SJSA1 (cell line): ENCODE measurements around the gene SAMD9. TPM values are rescaled to one million over a fixed set of nuclear protein-coding genes. Genes with fewer than 3 reads are reported as not detected.
A peak's percentile ranks its signal among the peaks of the same experiment; 100 is the strongest.
"Not testable (repeated sequence)": the region's sequence is repeated elsewhere in the genome, so short reads cannot be mapped to it uniquely, and the experiment has no call there.

ENCODE experiments used
- DNase-seq, 2 experiments: peaks; one replicate each; pipeline ENCODE4 v3.0.0-alpha.2; 2015 to 2020; ENCODE audit warnings: low spot score in 2 of 2, low read depth in 1 of 2
- H3K27ac ChIP-seq: fragments of 250-450 bp; sonication (Bioruptor Pico); 2 replicates; pipeline ENCODE4 v1.5.1; 2020; ENCODE audit warnings: mild to moderate bottlenecking, moderate library complexity
- H3K27me3 ChIP-seq: fragments of 250-450 bp; sonication (Bioruptor Pico); replicated peaks from 2 replicates; pipeline ENCODE4 v1.5.1; 2020; ENCODE audit warnings: mild to moderate bottlenecking, moderate library complexity
- H3K36me3 ChIP-seq: fragments of 250-450 bp; sonication (Bioruptor Pico); 2 replicates; pipeline ENCODE4 v1.5.1; 2020; ENCODE audit warnings: mild to moderate bottlenecking
- H3K4me1 ChIP-seq: fragments of 250-450 bp; sonication (Bioruptor Pico); replicated peaks from 2 replicates; pipeline ENCODE4 v1.6.1; 2021; ENCODE audit warnings: mild to moderate bottlenecking
- H3K4me3 ChIP-seq: fragments of 250-450 bp; sonication (Bioruptor Pico); 2 replicates; pipeline ENCODE4 v1.5.1; 2020; ENCODE audit warnings: mild to moderate bottlenecking
- H3K9me3 ChIP-seq: fragments of 250-450 bp; sonication (Bioruptor Pico); replicated peaks from 2 replicates; pipeline ENCODE4 v1.5.1; 2020; ENCODE audit warnings: mild to moderate bottlenecking
- total RNA-seq: library from RNA; depleted of rRNA; stranded (reverse); fragments of >200 nt; shearing (Covaris generic); gene quantifications from 2 replicates; pipeline ENCODE4 v1.2.3, GENCODE V29; 2014

Gene SAMD9
- total RNA-seq, 1 experiment from 2014 or later = 19.7 TPM

- DNase-seq = no peak
Measured at GRCh38 chr7:93092757-93093370, 24.9 kb downstream of the SAMD9 start.

DNA sequence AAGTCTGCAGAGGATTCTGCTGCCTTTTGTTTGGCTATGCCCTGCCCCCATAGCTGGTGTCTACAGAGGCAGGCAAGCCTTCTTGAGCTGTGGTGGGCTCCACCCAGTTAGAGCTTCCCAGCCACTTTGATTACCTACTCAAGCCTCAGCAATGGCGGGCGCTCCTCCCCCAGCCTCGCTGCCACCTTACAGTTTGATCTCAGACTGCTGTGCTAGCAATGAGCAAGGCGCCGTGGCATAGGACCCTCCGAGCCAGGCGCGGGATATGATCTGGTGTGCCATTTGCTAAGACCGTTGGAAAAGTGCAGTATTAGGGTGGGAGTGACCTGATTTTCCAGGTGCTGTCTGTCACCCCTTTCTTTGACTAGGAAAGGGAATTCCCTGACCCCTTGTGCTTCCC lies 44.4 kb downstream of the SAMD9 start:
- not testable (repeated sequence) for H3K4me1 ChIP-seq, H3K27me3 ChIP-seq, H3K36me3 ChIP-seq, DNase-seq, H3K9me3 ChIP-seq, H3K4me3 ChIP-seq, H3K27ac ChIP-seq

More at GRCh38 chr7:93092757-93093370, 24.9 kb downstream of the SAMD9 start:
- no peaks in the 10 kb centered on the region; the same call in 1 of the 2 replicates for H3K4me1 ChIP-seq
- H3K27me3 ChIP-seq = no peaks in the 10 kb centered on the region
- no peaks in the 10 kb centered on the region for H3K36me3 ChIP-seq
- H3K9me3 ChIP-seq = no peaks in the 10 kb centered on the region
- no peak overlapping the region for H3K27ac ChIP-seq
- H3K4me3 ChIP-seq = no peak overlapping the region

DNA sequence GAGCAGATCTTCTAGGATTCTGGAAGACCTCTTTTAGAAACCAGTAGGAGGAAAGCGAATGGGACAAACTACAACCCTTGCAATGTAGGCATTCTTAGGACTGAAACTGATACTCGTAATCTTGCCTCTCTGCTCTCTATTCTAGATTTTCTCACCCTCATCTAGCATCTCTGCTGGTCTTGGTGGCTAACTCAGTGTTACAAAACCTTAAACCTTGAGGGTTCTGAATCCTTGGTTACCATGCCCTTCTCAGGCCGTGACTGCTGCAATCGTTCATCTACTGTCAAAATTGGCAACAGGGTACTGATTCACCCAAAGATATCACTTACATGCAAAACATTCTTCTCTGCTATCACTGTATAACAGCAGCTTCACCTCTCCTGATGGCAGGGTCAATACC lies 55.2 kb downstream of the SAMD9 start:
- no peak overlapping the region for H3K27ac ChIP-seq
- H3K9me3 ChIP-seq = no peaks in the 10 kb centered on the region
- H3K4me1 ChIP-seq = no peaks in the 10 kb centered on the region
- no peaks in the 10 kb centered on the region for H3K27me3 ChIP-seq
- no peaks in the 10 kb centered on the region for H3K36me3 ChIP-seq
- DNase-seq = no peak
- no peak overlapping the region for H3K4me3 ChIP-seq

DNA sequence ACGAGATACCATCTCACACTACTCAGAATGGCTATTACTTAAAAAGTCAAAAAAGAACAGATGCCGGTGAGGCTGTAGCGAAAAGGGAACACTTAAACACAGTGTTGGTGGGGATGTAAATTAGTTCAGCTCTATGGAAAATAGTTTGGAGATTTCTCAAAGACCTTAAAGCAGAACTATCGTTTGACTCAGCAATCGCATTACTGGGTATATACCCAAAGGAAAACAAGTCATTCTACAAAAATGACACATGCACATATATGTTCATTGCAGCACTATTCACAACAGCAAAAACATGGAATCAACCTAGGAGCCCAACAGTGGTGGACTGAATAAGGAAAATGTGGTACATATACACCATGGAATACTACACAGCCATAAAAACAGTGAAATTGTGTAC lies 56.9 kb downstream of the SAMD9 start:
- Histone ChIP-seq H3K27ac (no peak overlapping the region), H3K4me1 (no peaks in the 10 kb centered on the region), H3K4me3 (no peak overlapping the region), H3K36me3 (no peaks in the 10 kb centered on the region), H3K27me3 (no peaks in the 10 kb centered on the region), H3K9me3 (no peaks in the 10 kb centered on the region)
- DNase-seq = no peak

- Histone ChIP-seq H3K36me3 (no peaks in the 10 kb centered on the region), H3K27ac (no peak overlapping the region), H3K27me3 (no peaks in the 10 kb centered on the region), H3K9me3 (no peaks in the 10 kb centered on the region), H3K4me1 (no peaks in the 10 kb centered on the region), H3K4me3 (no peak overlapping the region)
- no peak for DNase-seq
Measured at GRCh38 chr7:93060025-93060424, 57.8 kb downstream of the SAMD9 start.

GRCh38 chr7:93056621-93057020 lies 61.2 kb downstream of the SAMD9 start:
- H3K4me3 ChIP-seq, DNase-seq, H3K9me3 ChIP-seq, H3K27me3 ChIP-seq, H3K27ac ChIP-seq, H3K36me3 ChIP-seq, H3K4me1 ChIP-seq: not testable (repeated sequence)

DNA sequence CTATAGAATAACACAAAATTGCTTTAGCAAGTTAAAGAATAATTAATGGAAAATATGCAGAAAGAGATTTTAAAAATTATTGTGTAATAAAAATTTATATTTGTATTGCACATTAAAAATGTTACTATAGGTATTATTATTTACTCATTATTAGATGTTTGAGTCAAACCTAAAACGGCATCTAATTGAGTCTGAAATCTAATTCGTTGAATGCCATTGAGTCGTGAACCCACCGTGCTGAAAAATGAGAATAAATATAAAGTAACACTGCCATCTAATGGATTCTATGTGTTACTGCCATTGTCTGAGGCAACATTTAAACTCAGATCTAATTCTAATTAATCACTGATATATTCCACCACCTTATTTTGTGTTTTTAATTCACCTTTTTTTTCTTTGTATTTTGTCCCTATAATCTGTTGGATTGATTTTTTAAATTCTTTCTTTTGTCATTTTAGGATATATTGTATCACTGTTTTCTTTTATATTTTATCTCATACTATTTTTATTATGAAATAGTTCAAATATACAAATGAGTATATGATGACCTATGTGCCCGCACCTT lies 62.2 kb downstream of the SAMD9 start:
- no peak overlapping the region for H3K4me3 ChIP-seq
- H3K27ac ChIP-seq = no peak overlapping the region
- H3K4me1 ChIP-seq = 0 out of 2 replicates have a peak, but pooled peaks cover 3% of the 10 kb centered on the region
- no peaks in the 10 kb centered on the region for H3K9me3 ChIP-seq
- H3K36me3 ChIP-seq = no peaks in the 10 kb centered on the region
- DNase-seq = peak in 1 of 2 experiments; percentile 40
- no peaks in the 10 kb centered on the region for H3K27me3 ChIP-seq

DNA sequence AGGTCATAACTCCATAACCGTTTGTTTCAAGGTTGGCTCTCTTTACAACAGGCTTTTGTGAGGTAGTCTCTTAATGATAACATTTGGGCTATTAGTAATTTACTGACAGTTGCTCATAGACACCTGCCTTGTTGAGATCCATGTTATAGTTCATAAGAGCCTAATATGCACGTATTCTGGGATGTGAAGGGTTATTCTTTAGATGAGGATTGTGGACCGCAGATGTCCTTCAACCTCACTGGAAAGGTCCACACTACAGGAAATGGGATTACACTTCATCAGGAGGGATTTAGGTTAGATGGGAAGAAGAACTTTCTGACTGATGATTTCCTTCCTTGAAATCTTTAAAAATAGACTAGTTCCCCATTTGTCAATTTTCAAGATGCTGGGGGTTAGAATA lies 62.8 kb downstream of the SAMD9 start:
- Histone ChIP-seq H3K4me1 (0 out of 2 replicates have a peak, but pooled peaks cover 3% of the 10 kb centered on the region), H3K36me3 (no peaks in the 10 kb centered on the region), H3K4me3 (no peak overlapping the region), H3K9me3 (no peaks in the 10 kb centered on the region), H3K27me3 (no peaks in the 10 kb centered on the region), H3K27ac (no peak overlapping the region)
- DNase-seq = no peak

DNA sequence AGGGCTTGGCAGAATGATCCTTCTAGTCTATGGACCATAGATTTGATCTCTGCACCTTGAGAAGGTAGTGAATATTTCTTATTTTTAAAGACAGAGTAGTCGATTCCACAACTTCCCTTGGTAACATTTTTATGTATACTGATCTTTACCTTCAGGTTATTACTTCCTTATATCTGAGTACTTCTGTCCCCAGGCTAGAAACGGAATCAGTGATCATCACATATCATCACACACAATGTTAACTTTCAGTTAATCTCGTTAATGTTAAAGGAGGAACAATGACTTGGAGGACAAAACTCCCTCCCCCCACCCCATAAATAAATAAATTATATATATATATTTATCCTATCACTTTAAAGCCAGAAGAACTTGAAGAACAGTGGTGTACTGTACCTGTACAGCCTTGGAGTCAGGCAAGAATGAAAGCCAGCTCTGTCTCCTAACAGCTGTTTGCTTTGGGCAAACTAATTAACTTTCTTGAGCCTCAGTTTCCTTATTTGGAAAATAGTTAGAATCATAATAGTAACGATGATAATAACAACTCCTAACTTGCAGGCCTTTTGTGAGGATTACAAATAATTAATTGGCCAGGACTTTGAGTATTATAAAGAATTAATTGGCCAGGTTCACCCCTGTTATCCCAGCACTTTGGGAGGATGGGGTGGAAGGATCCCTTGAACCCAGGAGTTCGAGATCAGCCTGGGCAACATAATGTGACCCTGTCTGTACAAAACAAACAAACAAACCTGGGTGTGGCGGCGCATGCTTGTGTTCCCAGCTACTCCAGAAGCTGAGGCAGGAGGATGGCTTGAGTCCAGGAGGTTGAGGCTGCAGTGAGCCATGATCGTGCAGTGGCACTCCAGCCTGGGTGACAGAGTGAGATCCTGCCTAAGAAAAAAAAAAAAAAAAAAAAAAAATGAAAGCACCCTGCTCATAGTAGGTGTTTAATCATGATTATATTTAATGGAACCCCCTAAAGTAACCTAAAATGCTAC lies 63.5 kb downstream of the SAMD9 start:
- H3K36me3 ChIP-seq = no peaks in the 10 kb centered on the region
- no peak overlapping the region for H3K4me3 ChIP-seq
- H3K9me3 ChIP-seq = no peaks in the 10 kb centered on the region
- no peak overlapping the region for H3K27ac ChIP-seq
- DNase-seq = no peak
- no peaks in the 10 kb centered on the region for H3K27me3 ChIP-seq
- 0 out of 2 replicates have a peak, but pooled peaks cover 3% of the 10 kb centered on the region for H3K4me1 ChIP-seq

DNA sequence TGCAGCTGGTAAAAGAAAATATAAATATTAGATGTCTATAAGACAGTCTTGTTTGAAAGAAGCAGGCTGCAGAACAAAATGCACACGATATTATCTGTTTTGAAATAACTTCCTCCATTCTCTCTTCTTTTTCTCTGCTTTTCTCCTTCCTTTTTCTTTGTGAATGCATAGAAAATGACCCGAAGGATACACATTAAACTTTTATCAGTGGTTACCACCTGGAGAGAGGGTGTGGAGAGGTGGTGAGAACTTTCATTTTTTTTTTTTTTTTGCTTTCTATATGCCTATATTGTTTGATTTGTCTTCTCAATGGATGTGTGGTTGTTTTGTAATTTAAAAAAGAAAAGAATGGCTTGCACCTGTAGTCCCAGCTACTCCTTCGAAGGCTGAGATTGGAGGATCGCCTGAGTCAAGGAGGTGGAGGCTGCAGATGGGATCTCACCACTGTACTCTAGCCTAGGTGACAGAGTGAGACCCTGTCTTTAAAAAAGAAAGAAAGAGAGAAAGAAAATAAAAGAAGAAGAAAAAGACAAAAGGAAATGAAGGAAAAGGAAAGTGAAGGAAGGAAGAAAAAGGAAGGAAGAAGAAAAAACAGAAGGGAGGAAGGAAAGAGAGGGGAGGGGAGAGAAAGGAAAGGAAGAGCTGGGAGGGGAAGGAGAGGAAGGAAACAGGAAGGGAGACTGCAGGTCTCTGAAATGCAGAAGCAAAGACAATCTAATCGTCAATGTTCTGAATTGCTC lies 64.4 kb downstream of the SAMD9 start:
- H3K27me3 ChIP-seq = no peaks in the 10 kb centered on the region
- no peaks in the 10 kb centered on the region for H3K36me3 ChIP-seq
- H3K9me3 ChIP-seq = no peaks in the 10 kb centered on the region
- no peak overlapping the region for H3K27ac ChIP-seq
- no peak for DNase-seq
- peaks cover 4% of the 10 kb centered on the region; the same call in 1 of the 2 replicates for H3K4me1 ChIP-seq
- H3K4me3 ChIP-seq = no peak overlapping the region

DNA sequence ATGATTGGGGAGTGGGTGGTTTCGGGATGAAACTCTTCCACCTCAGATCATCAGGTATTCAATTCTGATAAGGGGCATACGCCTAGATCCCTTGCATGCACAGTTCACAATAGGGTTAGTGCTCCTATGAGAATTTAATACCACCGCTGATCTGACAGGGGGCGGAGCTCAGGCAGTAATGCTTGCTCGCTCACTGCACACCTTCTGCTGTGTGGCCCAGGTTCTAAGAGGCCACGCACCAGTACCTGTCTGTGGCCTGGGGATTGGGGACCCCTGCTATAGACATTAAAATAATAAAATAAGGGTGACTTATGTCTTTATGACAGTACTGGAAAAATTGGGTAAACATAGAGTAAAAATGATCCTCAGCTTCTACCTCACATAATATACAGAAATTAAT lies 66.1 kb downstream of the SAMD9 start:
- Histone ChIP-seq H3K4me1 (peaks cover 21% of the 10 kb centered on the region), H3K27me3 (no peaks in the 10 kb centered on the region), H3K36me3 (no peaks in the 10 kb centered on the region), H3K9me3 (no peaks in the 10 kb centered on the region), H3K4me3 (no peak overlapping the region), H3K27ac (no peak overlapping the region)
- DNase-seq = no peak
